NCI-H2196 (cell line): ENCODE measurements around the gene CASP12.
A peak's percentile ranks its signal among the peaks of the same experiment; 100 is the strongest.
"Not testable (repeated sequence)": the region's sequence is repeated elsewhere in the genome, so short reads cannot be mapped to it uniquely, and the experiment has no call there.

Source experiments
- DNase-seq: peaks from one replicate; lab custom pipeline; 2025; ENCODE audit not compliant: unreplicated experiment; lab: John Stamatoyannopoulos, UW

CASP12 gene

DNA sequence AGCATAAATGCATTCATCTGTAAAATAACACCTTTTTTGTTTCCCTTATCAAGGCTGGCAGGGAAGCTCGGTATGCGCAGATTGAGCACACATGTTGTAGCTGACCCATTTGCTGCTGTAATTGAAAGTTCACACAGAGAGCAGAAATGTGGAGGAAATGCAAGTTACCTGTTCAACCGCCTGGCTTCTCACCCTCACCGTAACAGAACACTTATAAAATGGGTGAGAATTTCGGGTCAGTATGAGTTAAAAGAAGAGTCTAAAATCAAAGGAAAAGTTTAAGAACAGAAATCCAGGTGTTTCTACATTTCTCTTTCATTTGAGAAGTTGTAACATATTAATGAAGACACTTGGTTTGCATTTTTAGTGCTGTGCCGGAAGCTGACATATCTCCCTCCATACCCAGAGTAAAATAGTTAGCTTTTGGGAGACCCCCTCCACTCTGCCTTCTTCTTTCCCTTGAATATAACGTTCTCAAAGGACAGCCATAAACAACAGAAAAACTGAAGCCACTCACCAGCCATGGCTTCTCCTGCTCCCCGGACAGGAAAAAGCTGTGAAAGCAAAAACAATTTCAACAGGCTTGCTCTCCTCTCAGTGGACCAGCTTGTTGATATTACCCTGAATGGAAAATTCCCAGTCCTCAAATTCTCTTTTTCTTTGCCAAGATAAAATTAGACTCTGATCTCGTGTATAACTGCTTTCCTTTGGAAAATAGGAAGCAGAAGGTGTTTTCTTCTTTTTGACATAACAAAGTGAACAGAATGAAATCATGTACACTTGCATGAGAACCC lies at the start of gene CASP12:
CASP12 (minus strand) TSS at position 570 of the 794 bp plus-strand sequence.
- no peak for DNase-seq

GRCh38 chr11:104946907-104947306 lies 48.6 kb upstream of the CASP12 start:
- peak; percentile 3 for DNase-seq

- DNase-seq, result no peak
Measured at GRCh38 chr11:104944076-104944475, 45.8 kb upstream of the CASP12 start.

DNA sequence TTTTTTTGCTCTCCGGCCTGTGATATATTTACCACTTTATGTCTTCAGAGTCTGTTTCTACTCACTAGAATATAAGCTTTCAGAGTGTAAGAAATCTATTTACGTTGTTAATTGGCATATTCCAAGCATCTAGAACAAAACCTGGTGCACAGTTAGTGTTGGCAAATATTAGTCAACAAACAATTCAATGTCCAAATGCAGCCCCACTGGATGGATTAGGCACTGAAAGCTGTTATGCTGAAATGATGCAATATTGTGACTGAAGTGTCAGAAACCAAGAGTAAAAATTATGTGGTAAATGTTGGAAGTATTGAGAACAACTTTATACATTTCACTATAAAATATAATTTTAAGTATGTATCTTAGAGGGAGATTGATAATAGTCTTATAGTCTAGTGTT lies 45.3 kb upstream of the CASP12 start:
- no peak for DNase-seq

GRCh38 chr11:104934594-104934993 lies 36.3 kb upstream of the CASP12 start:
- DNase-seq, result no peak

GRCh38 chr11:104934073-104934472 lies 35.8 kb upstream of the CASP12 start:
- not testable (repeated sequence) for DNase-seq

GRCh38 chr11:104928811-104929210 lies 30.6 kb upstream of the CASP12 start:
- no peak for DNase-seq

GRCh38 chr11:104926771-104927611 lies 28.7 kb upstream of the CASP12 start:
- DNase-seq, result no peak

- no peak for DNase-seq
Measured at GRCh38 chr11:104925850-104926249, 27.6 kb upstream of the CASP12 start.

DNA sequence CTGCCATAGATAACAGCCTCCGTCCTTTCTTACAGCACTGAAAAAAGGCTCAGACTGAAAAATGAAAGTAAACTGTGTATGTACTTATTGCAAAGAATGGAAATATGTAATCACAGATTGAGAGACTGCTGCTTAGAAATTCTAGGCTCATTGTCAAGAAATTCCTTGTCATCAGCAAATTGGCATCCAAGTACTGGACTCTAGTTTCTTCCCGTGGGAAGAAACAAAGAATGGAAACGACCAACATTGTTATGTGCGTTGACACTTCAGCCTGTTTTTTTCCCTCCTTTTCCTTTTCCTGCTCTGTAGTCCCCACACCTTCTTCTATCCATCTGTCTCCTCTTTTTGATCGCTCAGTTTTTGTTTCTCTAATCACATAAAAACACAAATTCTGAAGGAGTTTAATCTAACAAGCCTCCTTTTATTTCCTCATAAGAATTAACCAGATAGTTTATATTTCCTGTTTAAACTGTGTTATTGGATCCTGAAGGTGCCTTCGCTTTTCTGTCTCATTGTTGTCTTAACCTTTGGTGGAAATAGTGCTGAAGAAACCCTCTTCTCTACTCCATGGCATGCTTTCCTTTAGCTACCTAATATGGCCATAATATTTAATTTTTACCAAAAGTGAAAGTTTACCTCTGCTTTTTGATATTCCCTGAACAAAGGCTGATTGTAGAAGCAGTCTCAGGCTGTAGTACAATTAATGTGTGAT lies 20.0 kb upstream of the CASP12 start:
- DNase-seq, result no peak

DNA sequence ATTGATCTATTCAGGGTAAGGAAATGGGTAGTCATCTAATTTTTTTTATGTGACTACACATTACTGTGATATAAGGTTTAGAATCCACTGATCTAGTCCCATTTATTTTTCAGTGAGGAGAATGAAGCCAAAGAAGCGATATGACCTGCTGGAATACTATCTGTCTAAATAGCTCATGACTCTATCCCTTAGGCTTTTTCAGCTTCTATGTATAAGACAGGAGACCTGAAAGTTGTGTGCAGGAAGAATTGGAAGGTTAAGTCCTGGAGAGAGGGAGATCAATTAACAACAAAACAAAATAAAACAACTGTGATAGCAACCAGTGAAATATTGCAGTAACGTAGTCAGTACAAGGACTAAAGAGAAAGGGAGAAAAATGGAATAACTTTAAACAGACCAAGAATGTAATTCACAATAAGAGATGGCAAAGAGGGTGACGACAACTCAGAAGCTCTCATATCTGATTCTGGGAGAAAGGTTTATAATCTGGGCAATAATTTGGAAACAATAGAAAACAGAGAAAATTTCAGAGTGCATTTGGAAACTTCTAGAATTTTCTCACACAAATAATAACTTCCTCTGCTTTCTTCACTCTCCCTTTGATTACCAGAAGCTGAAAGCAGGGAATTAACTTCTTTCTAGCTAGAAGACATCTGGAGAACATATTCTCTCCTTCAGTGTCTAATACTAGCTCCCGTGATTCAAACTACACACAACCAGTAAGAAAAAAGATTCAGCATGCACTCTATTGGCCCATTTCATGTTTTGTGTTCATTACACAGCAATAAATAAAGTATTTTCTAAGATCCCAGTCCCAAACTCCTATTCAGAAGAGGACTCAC lies 19.2 kb upstream of the CASP12 start:
- DNase-seq, result no peak

GRCh38 chr11:104916442-104916841 lies 18.2 kb upstream of the CASP12 start:
- DNase-seq, result no peak

DNA sequence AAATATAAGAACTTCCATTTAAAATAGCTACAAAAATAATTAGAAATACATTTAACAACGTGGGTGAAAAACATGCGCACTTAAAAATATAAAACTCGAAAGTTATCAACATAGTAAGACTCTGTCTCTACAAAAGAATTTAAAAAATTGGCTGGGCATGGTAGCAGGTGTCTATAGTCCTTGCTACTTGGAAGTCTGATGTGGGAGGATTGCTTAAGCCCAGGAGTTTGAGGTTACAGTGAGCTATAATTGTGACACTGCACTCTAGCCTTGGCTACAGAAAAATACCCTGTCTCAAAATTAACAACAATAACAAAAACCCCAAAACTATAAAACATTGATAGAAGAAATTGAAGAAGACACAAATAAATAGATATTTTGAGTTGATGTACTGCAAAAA lies 13.8 kb upstream of the CASP12 start:
- no peak for DNase-seq

DNA sequence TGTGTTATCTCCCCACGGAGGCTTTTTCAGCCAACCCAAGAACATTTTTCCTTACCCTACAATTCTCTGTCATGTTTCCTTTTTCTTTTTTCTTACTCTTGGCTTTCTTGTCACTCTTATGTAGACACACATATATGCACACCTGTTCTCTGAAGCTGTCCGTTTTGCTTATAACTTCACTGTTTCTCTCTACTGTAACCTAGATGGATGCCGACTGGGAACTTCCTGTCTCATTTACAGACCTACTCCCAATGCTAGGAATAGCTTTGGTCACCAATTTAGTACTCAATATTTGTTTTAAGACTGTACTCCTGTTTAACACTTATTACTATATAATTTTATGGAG lies 9.9 kb upstream of the CASP12 start:
- no peak for DNase-seq

- no peak for DNase-seq
Measured at GRCh38 chr11:104907521-104908185, 9.4 kb upstream of the CASP12 start.

- no peak for DNase-seq
Measured at GRCh38 chr11:104905271-104905670, 7.0 kb upstream of the CASP12 start.

DNA sequence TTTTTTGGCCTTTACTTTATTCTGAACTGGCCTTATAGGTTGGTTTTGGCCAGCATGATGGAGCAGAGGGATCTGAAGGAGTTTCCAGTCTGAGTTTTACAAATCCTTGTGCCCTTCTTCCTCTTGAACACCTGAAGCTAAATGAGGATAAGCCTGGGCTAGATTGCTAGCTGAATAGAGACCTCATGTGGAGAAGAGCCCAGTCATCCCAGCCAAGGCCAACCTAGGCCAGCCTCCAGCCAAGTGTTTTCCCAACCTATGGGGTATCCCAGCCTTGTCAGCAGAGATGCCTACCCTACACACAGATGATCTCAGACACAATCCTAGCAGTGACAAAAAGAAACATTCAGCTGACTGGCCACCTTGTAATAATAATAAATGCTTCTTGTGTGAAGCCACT lies 966 bp upstream of the CASP12 start:
- no peak for DNase-seq

GRCh38 chr11:104898685-104899013 lies 389 bp upstream of the CASP12 start:
- DNase-seq, result no peak

DNA sequence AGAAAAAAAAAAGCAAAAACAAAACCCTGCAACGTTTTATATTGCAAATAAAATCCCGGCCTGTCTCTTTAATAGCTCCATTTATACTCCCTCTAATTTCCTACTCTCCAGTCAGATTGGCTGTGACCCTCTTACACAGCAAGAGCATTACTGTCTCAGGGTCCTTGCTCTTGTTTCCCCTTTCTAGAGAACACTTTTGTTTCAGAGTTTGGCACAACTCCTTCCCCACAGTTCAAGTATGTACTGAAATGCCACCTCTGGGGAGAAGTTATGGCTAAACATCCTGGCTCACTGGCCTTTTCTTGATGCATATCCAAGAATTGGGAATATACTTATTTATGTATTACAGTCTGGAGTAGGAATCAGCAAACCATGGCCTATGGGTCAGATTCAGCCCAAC lies 2.6 kb downstream of the CASP12 start:
- DNase-seq, result no peak

DNA sequence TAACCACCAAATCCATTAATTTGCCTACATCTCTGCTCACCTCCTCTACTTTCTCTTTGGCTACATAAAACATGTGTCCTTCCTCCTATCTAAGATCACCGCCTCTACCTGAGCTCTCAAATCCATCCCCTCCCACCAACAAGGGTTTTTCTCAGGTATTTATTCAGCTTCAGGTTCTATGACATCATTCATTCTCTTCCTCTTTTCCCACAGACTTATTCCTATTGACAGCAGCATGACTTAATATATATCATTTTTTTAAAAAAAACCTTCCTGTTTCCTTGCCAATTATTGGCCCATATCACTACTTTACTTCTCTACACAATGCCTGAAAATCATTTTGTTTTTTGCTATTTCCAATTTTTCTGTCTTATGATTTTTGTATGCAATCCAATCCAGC lies 4.4 kb downstream of the CASP12 start:
- DNase-seq, result no peak
